ENCODE data around the gene MTFP1.

GRCh38 chr22:30421695-30422480 is 3.7 kb upstream of the MTFP1 start:
- TF ChIP-seq, protein P1, sequence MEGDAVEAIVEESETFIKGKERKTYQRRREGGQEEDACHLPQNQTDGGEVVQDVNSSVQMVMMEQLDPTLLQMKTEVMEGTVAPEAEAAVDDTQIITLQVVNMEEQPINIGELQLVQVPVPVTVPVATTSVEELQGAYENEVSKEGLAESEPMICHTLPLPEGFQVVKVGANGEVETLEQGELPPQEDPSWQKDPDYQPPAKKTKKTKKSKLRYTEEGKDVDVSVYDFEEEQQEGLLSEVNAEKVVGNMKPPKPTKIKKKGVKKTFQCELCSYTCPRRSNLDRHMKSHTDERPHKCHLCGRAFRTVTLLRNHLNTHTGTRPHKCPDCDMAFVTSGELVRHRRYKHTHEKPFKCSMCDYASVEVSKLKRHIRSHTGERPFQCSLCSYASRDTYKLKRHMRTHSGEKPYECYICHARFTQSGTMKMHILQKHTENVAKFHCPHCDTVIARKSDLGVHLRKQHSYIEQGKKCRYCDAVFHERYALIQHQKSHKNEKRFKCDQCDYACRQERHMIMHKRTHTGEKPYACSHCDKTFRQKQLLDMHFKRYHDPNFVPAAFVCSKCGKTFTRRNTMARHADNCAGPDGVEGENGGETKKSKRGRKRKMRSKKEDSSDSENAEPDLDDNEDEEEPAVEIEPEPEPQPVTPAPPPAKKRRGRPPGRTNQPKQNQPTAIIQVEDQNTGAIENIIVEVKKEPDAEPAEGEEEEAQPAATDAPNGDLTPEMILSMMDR (IDR thresholded peaks at IDR 0.05 in 8 of 11, conservative IDR thresholded peaks at IDR 0.05 in 3 of 11): no peak
- TF ChIP-seq POLR2A (IDR thresholded peaks at IDR 0.05): no peak

Measured in spleen (tissue), 7 donors.